GM18858 (cell line): ENCODE measurements around the gene TMBIM1.
A peak's percentile ranks its signal among the peaks of the same experiment; 100 is the strongest.

Source experiments
- ATAC-seq: cut with Tn5 transposase; IDR thresholded peaks from one replicate; pipeline ENCODE4 v1.9.1; 2021; ENCODE audit not compliant: unreplicated experiment

TMBIM1 gene

DNA sequence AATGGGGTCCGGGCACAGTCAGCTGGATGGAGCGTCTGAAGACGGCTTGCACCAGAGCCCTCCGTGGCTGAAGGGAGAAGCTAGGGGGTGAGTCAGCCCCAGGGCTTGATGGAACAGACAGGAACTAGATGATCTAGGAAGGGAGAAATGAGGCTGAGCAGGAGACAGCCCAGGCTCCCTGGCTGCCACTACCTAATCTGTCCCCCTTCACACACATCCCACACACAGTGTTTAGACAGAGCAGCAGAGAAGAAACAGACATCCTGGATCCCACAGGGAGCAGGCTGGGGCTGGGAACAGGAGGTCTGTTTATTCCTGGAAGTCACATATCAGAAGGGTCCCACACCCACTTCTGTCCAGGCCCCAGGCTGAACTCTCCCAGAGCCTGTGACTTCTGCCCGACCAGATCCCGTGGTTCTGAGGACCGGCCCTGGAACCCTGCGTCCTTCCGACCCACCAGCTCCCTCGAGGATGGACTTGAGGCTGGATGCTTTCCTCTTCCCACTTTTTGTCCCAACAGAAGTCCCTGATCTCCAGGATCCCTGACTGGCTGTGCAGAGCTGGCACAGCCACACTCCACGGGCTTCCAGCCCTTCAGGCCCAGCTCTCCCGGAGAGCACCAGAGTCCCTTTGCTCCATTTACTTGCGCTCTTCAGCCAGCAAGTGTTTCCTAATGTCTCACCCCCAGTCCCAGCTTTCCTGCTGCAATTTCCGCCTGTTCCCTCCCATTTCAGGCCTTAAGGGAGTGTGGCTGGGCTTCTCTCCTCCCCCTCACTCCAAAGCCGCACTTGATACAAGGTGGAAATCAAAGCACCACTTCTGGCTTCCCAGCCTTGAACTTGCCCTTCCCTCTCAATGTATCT lies 33.0 kb downstream of the TMBIM1 start:
- ATAC-seq: no peak

GRCh38 chr2:218257390-218257981 lies 34.8 kb downstream of the TMBIM1 start:
- ATAC-seq: peak; percentile 77

GRCh38 chr2:218256612-218257350 lies 35.5 kb downstream of the TMBIM1 start:
- ATAC-seq: no peak

GRCh38 chr2:218255446-218255845 lies 36.9 kb downstream of the TMBIM1 start:
- no peak for ATAC-seq

DNA sequence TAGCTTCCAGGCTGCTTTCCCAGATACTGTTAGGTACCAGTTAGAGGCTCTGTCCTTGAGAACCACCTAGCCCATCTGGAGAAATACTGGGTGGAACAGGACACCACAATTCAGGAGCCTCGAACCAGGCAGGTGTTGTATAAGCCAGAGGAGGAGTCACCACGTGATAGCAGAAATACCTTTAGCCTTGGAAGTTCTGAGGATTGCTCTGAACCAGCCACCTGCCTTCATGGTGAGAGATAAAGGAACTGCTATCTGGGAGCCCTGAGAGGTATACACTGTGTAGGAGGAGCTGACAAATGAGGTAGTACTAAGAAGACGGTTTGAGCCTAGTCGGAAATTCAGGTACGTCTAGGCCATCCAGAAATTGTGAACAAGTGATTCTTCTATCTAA lies 39.1 kb downstream of the TMBIM1 start:
- ATAC-seq: no peak

DNA sequence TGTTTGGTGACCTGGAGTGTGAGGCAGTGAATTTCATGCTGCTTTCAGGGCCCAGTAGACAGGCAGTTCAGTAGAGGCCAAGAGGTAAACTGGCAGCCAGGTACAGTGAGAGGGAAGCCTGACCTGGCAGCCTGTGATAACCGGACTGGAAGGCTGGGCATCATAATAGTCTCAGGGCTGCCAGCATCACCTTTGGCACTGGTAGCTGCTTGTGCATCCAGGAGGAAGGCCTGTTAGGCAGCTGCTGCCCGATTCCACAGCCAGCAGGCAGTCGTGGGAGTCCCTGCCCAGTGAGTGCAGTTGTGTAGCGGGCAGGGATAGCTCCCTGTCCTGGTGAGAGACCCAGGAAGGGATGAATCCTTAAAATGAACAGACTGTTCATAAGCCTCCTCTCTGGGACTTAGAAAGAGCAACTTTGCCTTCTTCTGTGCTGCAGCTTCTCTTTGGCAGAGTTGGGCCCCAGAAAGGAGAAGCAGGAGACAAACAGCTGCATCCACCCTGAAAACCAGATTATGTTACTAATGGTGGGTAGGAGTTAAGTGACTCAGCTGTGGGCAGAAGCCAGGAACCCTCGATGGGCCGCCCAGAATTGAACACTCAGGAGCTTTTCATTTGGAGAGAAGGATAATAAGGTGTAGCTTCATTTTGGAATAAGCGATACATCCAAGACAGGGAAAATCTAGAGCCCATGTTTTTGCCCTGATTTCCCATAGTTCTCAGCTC lies 39.6 kb downstream of the TMBIM1 start:
- ATAC-seq: no peak

- ATAC-seq: no peak
Observed at GRCh38 chr2:218249691-218250090, 42.6 kb downstream of the TMBIM1 start.

DNA sequence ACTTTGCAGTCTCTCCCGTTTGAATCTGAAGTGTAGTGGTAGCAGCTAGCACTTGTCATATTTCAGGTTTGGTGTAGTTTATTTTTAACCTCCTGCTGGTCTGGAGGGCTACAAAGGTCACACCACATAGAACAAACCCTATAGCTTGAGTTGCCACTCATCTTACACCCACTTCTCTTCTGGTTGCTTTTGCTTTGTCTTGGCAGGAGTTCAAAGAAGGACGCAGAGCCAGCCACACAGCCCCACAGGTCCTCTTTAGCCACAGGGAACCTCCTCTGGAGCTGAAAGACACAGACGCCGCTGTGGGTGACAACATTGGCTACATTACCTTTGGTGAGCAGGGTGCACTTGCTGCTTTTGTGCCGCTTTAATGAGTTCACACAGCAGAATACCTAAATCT lies 47.1 kb downstream of the TMBIM1 start:
- ATAC-seq: no peak

GRCh38 chr2:218244665-218245064 lies 47.6 kb downstream of the TMBIM1 start:
- ATAC-seq: no peak

GRCh38 chr2:218244204-218244603 lies 48.1 kb downstream of the TMBIM1 start:
- no peak for ATAC-seq

- ATAC-seq: no peak
Observed at GRCh38 chr2:218238887-218239286, 53.4 kb downstream of the TMBIM1 start.

GRCh38 chr2:218236829-218237228 lies 55.5 kb downstream of the TMBIM1 start:
- ATAC-seq: no peak

GRCh38 chr2:218235017-218235416 lies 57.3 kb downstream of the TMBIM1 start:
- no peak for ATAC-seq

DNA sequence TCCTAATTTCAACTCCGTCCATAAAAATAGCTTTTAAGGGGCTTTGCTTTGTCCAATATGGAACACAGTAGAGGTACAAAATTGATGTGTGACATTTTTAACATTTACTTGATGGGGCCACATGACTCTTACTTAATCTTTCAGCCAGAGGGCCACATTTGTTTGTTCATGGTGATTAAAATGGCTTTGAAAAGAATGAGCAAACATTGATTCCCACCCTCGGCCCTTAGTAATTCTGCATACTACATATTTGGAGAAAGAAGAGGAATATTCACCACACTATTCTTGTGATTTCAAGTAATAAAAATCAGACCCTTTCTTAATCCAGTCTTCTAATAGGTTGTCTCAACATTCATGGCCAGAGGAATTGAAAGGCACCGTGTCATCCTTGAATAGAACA lies 57.8 kb downstream of the TMBIM1 start:
- no peak for ATAC-seq

- no peak for ATAC-seq
Observed at GRCh38 chr2:218233543-218233942, 58.8 kb downstream of the TMBIM1 start.

GRCh38 chr2:218230882-218231281 lies 61.4 kb downstream of the TMBIM1 start:
- ATAC-seq: no peak

DNA sequence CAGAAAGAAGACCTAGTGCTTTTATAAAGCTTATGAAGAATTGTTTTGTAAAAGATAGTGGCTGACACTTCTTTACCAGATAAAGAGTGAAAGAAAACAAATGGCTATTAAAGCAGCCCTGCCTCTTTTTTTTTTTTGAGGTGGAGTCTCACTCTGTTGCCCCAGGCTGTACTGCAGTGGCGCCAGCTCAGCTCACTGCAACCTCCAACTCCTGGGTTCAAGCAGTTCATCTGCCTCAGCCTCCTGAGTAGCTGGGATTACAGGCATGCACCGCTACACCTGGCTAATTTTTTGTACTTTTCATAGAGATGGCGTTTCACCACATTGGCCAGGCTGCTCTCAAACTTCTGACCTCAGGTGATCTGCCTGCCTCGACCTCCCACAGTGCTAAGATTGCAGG lies 62.5 kb downstream of the TMBIM1 start:
- ATAC-seq: no peak

- peak; percentile 86 for ATAC-seq
Observed at GRCh38 chr2:218229239-218229638, 63.1 kb downstream of the TMBIM1 start.

GRCh38 chr2:218228366-218229090 lies 63.8 kb downstream of the TMBIM1 start:
- no peak for ATAC-seq

- ATAC-seq: no peak
Observed at GRCh38 chr2:218226903-218227302, 65.4 kb downstream of the TMBIM1 start.
